Parathyroid adenoma (tissue), 2 donors: ENCODE measurements around the gene CACUL1.
A peak's percentile ranks its signal among the peaks of the same experiment; 100 is the strongest.

Source experiments
- H2AFZ ChIP-seq: fragments of 300-600 bp; sonication (generic); one replicate; pipeline ENCODE4 v1.7.0; 2017; ENCODE audit warnings: antibody characterized with exemption, mild to moderate bottlenecking
- H3K27ac ChIP-seq: fragments of 300-600 bp; sonication (generic); one replicate; pipeline ENCODE4 v1.7.0; 2017
- H3K27me3 ChIP-seq: fragments of 300-600 bp; sonication (generic); one replicate; pipeline ENCODE4 v1.7.0; 2017; ENCODE audit warnings: low read length; ENCODE audit not compliant: control insufficient read depth, insufficient read depth
- H3K36me3 ChIP-seq: fragments of 300-600 bp; sonication (generic); one replicate; pipeline ENCODE4 v1.7.0; 2017; ENCODE audit warnings: low read length; ENCODE audit not compliant: control insufficient read depth, insufficient read depth
- H3K4me1 ChIP-seq: fragments of 300-600 bp; sonication (generic); one replicate; pipeline ENCODE4 v1.7.0; 2017; ENCODE audit warnings: control low read depth
- H3K4me2 ChIP-seq: fragments of 300-600 bp; sonication (generic); one replicate; pipeline ENCODE4 v1.7.0; 2017; ENCODE audit warnings: low read length
- H3K4me3 ChIP-seq: fragments of 300-600 bp; sonication (generic); one replicate; pipeline ENCODE4 v1.7.0; 2017; ENCODE audit warnings: low read depth, low read length
- H3K79me2 ChIP-seq: fragments of 300-600 bp; sonication (generic); one replicate; pipeline ENCODE4 v1.7.0; 2017; ENCODE audit warnings: control low read depth
- H3K9ac ChIP-seq: fragments of 300-600 bp; sonication (generic); one replicate; pipeline ENCODE4 v1.7.0; 2017; ENCODE audit warnings: mild to moderate bottlenecking
- H3K9me3 ChIP-seq: fragments of 300-600 bp; sonication (generic); one replicate; pipeline ENCODE4 v1.7.0; 2017; ENCODE audit warnings: low read length; ENCODE audit not compliant: control insufficient read depth
- CTCF ChIP-seq: fragments of 300-600 bp; sonication (generic); IDR thresholded peaks from one replicate; pipeline ENCODE4 v1.7.0; 2017; ENCODE audit warnings: antibody characterized with exemption, mild to moderate bottlenecking
- donor health status: primary hyperparathyroidism.

CACUL1 gene

GRCh38 chr10:118723466-118723865 is 31.3 kb downstream of the CACUL1 start:
- H2AFZ ChIP-seq: no peak overlapping the region
- no peaks in the 10 kb centered on the region for H3K36me3 ChIP-seq
- H3K9me3 ChIP-seq: no peaks in the 10 kb centered on the region
- TF ChIP-seq CTCF: no peak
- peaks cover 5% of the 10 kb centered on the region for H3K4me1 ChIP-seq
- no peaks in the 10 kb centered on the region for H3K27me3 ChIP-seq
- no peak overlapping the region for H3K4me3 ChIP-seq
- H3K27ac ChIP-seq: no peak overlapping the region
- H3K4me2 ChIP-seq: no peak overlapping the region
- H3K79me2 ChIP-seq: peaks cover 26% of the 10 kb centered on the region
- H3K9ac ChIP-seq: no peak overlapping the region

GRCh38 chr10:118721539-118721876 is 33.3 kb downstream of the CACUL1 start:
- H3K27me3 ChIP-seq: no peaks in the 10 kb centered on the region
- H3K36me3 ChIP-seq: no peaks in the 10 kb centered on the region
- H2AFZ ChIP-seq: no peak overlapping the region
- no peak overlapping the region for H3K9ac ChIP-seq
- no peak overlapping the region for H3K27ac ChIP-seq
- no peak for TF ChIP-seq CTCF
- H3K9me3 ChIP-seq: no peaks in the 10 kb centered on the region
- no peak overlapping the region for H3K4me2 ChIP-seq
- H3K79me2 ChIP-seq: peaks cover 34% of the 10 kb centered on the region
- no peak overlapping the region for H3K4me3 ChIP-seq
- peaks cover 5% of the 10 kb centered on the region for H3K4me1 ChIP-seq

DNA sequence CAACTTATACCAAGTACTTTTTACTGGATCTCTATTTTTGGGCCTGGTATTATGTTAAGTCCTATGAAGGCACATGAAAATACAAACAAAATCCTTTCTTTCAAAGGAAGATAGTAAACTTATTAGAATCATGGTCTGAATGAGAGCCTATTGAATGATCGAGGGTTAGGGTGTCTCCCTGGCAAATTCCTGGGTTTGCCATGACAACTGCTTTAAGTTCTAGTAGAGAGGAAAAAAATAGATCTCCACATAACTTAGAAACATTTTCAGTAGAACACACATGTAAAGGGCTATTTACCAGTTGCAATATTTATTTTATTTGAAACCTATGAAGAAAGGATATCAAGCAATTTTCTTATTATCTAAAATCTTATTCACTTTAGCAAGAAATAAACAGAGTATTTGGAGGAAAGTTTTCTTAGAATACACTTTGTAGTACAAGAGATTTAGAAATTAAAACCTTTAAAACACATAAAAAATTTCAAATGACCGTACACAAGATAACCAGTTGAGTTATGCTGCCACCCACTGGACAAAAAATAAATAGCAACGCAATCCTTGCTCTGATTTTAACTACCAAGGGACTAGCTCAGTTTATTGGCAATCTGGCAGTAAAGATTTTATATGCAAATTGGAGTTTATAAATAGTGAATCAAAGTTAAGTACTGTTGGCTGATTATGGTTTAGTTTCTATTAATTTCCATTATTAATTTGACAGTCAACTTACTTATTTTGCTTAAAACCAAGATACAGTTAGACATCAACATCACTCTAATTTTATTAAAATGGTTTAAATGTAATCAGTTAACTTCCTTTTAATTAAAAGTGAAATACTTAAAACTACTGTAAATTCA is 33.9 kb downstream of the CACUL1 start:
- H3K4me3 ChIP-seq: no peak overlapping the region
- H3K79me2 ChIP-seq: peaks cover 32% of the 10 kb centered on the region
- no peaks in the 10 kb centered on the region for H3K36me3 ChIP-seq
- no peak overlapping the region for H3K9ac ChIP-seq
- H3K4me2 ChIP-seq: no peak overlapping the region
- H3K27me3 ChIP-seq: no peaks in the 10 kb centered on the region
- no peak overlapping the region for H3K27ac ChIP-seq
- TF ChIP-seq CTCF: peak; percentile 84
- peaks cover 5% of the 10 kb centered on the region for H3K4me1 ChIP-seq
- H3K9me3 ChIP-seq: no peaks in the 10 kb centered on the region
- no peak overlapping the region for H2AFZ ChIP-seq

DNA sequence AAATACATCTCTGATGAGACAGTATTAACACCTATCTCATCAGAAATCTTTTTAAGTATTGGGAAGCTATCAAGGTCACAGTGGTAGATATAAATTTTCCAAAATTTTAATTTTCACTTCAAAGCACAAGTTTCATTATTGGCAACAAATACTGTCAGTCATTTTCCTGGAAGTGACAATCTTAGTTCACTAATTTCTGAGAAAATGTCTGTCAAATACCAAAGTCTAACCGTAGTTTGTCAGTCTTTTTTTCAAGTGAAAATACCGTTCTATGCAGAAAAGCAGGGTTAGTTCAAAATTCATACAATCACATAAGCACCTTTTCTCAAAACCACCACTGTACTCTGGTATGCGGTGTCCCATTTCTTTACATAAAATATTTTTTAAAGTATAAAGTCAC is 40.4 kb downstream of the CACUL1 start:
- H3K27me3 ChIP-seq: no peaks in the 10 kb centered on the region
- no peaks in the 10 kb centered on the region for H3K36me3 ChIP-seq
- no peak overlapping the region for H2AFZ ChIP-seq
- no peak overlapping the region for H3K4me2 ChIP-seq
- H3K9me3 ChIP-seq: no peaks in the 10 kb centered on the region
- H3K9ac ChIP-seq: no peak overlapping the region
- peaks cover 40% of the 10 kb centered on the region for H3K79me2 ChIP-seq
- no peak overlapping the region for H3K27ac ChIP-seq
- H3K4me3 ChIP-seq: no peak overlapping the region
- no peaks in the 10 kb centered on the region for H3K4me1 ChIP-seq
- TF ChIP-seq CTCF: no peak
